AG20443 (cell line): ENCODE measurements around the gene RASA3.
A peak's percentile ranks its signal among the peaks of the same experiment; 100 is the strongest.

Experiments
- DNase-seq: peaks from one replicate; pipeline ENCODE4 v3.0.0; 2012; ENCODE audit warnings: low spot score, mixed read lengths

RASA3 gene

DNA sequence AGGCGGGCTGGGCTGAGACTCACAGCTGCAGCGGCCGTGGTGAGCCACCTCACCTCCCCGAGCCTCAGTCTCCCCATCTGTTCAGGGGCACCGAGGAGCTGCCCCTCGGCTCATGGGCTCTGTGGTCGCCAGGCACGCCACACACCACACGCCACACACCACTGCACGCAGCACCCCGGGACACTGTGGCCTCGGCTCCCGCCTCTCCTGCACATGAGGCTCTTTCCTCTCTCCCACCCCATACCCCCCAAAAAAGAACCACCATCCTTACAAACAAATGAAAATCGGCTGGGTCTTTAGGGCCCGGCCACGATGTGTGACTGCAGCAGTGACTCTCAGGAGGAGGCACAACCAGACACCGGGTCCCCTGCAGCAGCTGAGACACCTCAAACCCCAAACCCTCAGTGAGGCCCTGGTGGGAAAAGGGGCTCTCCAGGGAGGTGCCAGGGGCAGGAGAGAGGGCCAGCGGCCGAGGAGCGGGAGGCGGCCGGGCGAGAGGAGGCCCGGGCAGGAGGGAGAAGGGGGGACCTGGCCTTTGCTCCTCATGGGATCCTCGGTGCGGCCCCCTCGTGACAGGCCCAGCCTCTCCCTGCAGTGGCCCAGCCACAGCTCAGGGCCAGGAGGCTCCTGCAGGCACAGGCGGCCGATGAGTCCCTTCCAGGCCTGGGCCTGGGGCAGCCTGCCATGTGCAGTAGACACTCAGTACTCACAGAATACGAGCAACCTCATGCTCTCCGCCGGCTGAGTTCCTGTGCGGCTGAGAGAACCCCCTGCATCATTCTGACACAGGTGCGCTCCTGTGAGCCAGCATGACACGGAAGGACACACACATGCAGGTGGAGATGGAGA lies 66.3 kb downstream of the RASA3 start:
- no peak for DNase-seq

- peak; percentile 90 for DNase-seq
Measured at GRCh38 chr13:114065141-114065925, 67.1 kb downstream of the RASA3 start.

GRCh38 chr13:114064450-114065140 lies 67.8 kb downstream of the RASA3 start:
- no peak for DNase-seq

- peak; percentile 61 for DNase-seq
Measured at GRCh38 chr13:114063545-114064449, 68.6 kb downstream of the RASA3 start.

DNA sequence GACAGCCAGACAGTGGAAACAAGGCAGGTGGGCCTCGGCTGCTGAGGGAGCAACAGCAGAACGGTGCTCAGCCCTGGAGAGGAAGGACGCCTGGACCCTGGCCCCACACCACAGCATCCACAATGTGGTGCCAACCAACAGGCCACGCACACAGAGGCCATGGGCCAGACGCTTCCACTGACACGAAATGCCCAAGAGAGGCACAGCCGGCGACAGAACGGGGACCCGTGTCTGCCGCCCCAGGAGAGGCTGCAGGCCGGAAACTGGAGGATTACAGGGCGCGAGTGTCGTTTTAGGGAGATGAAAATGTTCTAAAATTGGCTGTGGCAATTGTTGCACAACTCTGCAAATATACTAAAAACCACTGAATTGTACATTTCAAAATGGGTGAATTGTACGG lies 69.7 kb downstream of the RASA3 start:
- peak; percentile 25 for DNase-seq

- DNase-seq, result no peak
Measured at GRCh38 chr13:114062341-114062740, 70.1 kb downstream of the RASA3 start.

DNA sequence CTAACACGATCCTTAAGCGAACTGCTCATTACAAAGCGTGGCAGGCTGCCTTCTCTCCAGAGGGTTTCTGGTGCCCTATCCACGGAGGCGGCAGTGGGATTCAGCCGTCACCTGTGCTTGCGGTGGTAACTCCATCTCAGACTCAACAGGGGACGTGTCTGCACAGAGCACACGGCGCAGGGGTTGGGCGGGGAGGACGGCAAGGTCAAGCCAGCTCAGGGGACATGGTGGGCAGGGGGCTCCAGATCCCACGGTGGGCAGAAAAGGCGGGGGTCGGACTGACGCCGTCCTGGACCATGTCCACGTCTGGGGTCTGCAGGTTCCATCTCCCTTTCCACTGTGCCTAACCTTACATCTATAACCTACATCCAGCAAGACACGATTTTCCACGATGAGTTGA lies 70.7 kb downstream of the RASA3 start:
- no peak for DNase-seq

DNA sequence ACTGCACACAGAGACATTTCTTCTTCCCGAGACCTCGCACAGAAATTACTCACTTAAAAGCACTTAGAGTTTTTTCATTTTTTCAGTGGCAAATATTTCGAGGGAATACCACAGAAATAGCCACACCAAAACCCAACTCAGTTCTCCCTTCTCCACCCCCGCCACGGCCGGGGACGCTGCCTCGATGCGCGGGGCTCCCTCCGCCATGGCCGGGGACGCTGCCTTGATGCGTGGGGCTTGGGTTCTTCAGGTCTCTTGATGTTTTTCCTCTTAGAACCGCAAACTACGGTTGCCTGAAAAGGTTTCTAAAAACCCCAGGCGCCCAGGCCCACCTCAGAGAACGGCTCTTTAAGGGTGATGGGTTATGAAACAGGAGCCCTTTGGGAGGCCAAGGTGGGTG lies 71.4 kb downstream of the RASA3 start:
- no peak for DNase-seq

GRCh38 chr13:114059946-114060860 lies 72.2 kb downstream of the RASA3 start:
- DNase-seq, result no peak

- no peak for DNase-seq
Measured at GRCh38 chr13:114059428-114059827, 73.0 kb downstream of the RASA3 start.

GRCh38 chr13:114058051-114058867 lies 74.2 kb downstream of the RASA3 start:
- DNase-seq, result no peak

- no peak for DNase-seq
Measured at GRCh38 chr13:114057166-114058050, 75.0 kb downstream of the RASA3 start.

DNA sequence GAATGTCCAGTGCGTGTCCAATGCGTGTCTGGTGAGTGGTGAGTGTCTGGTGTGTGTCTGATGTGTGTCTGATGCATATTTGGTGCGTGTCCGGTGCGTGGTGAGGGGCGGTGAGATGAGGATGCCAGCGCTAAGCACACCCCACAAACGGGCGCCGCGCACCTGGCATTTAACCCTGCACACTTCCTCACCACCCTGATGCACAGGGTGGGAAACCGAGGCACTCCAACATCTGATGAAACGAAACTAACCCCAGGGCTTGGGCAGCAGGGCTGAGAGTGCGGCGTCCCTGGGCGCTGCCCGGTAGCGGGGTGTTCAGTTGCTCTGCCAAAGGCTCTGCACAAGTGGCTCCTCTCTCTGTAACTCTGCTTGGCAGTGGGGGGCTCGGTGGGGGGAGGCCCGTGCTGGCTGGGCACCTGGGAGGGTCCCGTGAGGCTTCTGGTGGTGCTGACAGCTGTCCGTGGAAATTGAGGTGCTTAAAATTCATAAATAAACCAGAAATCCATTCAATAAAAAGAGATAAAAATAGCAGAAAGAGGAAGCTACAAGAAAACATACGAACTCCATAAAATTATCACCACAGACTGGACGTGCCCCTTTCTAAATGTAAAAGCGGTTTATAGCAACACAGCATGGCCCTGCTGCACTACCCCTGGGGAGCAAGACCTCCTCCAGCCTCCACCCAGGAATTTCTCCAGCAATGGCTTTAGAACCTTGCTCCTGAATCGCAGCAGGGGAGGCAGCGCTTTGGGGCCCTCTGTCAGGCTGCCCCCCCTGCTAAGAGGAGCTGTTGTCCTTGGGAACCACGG lies 76.0 kb downstream of the RASA3 start:
- DNase-seq, result no peak

GRCh38 chr13:114055766-114056165 lies 76.7 kb downstream of the RASA3 start:
- no peak for DNase-seq

DNA sequence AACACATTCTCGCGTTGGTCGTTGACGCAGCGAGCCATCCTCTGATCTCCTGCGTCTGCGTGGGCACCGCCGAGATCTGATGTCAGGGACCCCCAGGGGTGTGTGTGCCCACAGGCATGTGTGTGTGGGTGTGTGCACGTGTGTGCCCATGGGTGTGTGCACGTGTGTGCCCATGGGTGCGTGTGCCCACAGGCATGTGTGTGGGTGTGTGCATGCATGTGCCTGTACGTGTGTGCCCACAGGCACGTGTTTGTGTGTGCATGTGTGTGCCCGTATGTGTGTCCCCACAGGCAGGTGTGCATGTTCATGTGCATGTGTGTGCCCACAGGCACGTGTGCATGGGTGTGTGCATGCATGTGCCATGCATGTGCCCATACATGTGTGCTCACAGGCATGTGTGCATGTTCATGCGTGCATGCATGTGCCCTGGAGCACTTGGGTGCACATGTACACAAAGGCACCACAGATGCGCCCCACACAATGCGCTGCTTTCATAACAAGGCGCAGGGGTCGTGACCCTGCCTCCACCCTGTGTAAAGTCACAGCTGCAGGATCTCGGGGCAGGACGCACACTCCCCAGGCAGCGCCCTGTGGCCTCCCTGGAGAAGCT lies 77.5 kb downstream of the RASA3 start:
- DNase-seq, result no peak

DNA sequence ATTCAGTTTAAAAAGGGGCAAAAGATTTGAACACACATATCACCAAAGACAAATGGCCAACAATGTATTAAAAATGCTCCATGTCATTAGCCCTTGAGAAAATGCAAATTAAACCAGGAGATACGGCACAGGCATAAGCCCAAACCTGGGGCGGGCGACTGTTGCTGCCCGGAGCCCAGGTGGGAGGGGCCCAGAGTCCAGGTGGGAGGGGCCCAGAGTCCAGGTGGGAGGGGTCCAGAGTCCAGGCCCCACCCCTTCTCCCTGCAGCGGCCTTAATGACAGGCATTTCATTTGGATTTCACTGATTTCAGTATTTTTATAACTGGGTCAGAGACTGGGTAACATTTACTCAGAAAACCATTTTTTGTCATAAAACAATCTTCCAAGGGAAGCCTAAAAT lies 78.2 kb downstream of the RASA3 start:
- DNase-seq, result no peak

DNA sequence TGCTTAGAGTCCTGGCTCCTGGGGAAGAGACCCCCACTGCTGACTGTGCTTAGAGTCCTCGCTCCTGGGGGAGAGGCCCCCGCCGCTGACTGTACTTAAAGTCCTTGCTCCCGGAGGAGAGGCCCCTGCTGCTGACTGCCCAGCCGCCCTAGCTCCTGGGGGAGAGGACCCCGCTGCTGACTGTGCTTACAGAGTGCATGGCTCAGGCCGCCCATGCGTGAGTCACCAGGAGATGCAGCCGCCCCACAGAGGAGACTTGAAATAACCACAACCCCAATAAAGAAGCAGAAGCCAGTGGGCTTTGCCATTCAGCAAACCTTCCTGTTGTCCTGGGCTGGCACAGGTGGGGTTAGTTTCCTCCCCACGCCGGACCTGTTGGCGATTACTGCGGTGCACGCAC lies 79.4 kb downstream of the RASA3 start:
- peak; percentile 44 for DNase-seq
